ENCODE data around the gene PITX2.

PITX2 gene

GRCh38 chr4:110623718-110624397 lies 981 bp upstream of the PITX2 start:
- TF ChIP-seq CTCF (IDR thresholded peaks at IDR 0.05; ENCODE audit: low read length, missing control alignments) = no peak
- no peak for DNase-seq (ENCODE audit: low read depth)
- no peak overlapping the region for H3K4me3 ChIP-seq (replicated peaks; ENCODE audit: low read depth, low read length)

GRCh38 chr4:110621839-110622751 lies 782 bp downstream of the PITX2 start:
- peak overlapping the region; percentile 52 for H3K4me3 ChIP-seq (replicated peaks; ENCODE audit: low read depth, low read length)
- no peak for TF ChIP-seq CTCF (IDR thresholded peaks at IDR 0.05; ENCODE audit: low read length, missing control alignments)
- DNase-seq (ENCODE audit: low read depth) = no peak

- no peak overlapping the region for H3K4me3 ChIP-seq (replicated peaks; ENCODE audit: low read depth, low read length)
- TF ChIP-seq CTCF (IDR thresholded peaks at IDR 0.05; ENCODE audit: low read length, missing control alignments) = no peak
- no peak for DNase-seq (ENCODE audit: low read depth)
Observed at GRCh38 chr4:110621328-110621812, 1.5 kb downstream of the PITX2 start.

GRCh38 chr4:110620691-110621327 lies 2.1 kb downstream of the PITX2 start:
- DNase-seq (ENCODE audit: low read depth) = peak; percentile 17
- TF ChIP-seq CTCF (IDR thresholded peaks at IDR 0.05; ENCODE audit: low read length, missing control alignments) = no peak
- no peak overlapping the region for H3K4me3 ChIP-seq (replicated peaks; ENCODE audit: low read depth, low read length)

GRCh38 chr4:110620322-110620690 lies 2.6 kb downstream of the PITX2 start:
- no peak overlapping the region for H3K4me3 ChIP-seq (replicated peaks; ENCODE audit: low read depth, low read length)
- TF ChIP-seq CTCF (IDR thresholded peaks at IDR 0.05; ENCODE audit: low read length, missing control alignments) = no peak
- no peak for DNase-seq (ENCODE audit: low read depth)

GRCh38 chr4:110619463-110620247 lies 3.2 kb downstream of the PITX2 start:
- DNase-seq (ENCODE audit: low read depth) = no peak
- no peak for TF ChIP-seq CTCF (IDR thresholded peaks at IDR 0.05; ENCODE audit: low read length, missing control alignments)
- H3K4me3 ChIP-seq (replicated peaks; ENCODE audit: low read depth, low read length) = no peak overlapping the region
